GM21619 (cell line): ENCODE results near the gene HINT1.
"Not testable (repeated sequence)": the region's sequence is repeated elsewhere in the genome, so short reads cannot be mapped to it uniquely, and the experiment has no call there.

Experiments
- ATAC-seq: cut with Tn5 transposase; IDR thresholded peaks from one replicate; pipeline ENCODE4 v1.9.1; 2021; ENCODE audit not compliant: unreplicated experiment

The HINT1 gene

GRCh38 chr5:131165119-131165727 lies at the start of gene HINT1:
HINT1 (minus strand) TSS chr5:131165256; CDS start chr5:131165205, 51 bp downstream.
- peak; percentile 83 for ATAC-seq

DNA sequence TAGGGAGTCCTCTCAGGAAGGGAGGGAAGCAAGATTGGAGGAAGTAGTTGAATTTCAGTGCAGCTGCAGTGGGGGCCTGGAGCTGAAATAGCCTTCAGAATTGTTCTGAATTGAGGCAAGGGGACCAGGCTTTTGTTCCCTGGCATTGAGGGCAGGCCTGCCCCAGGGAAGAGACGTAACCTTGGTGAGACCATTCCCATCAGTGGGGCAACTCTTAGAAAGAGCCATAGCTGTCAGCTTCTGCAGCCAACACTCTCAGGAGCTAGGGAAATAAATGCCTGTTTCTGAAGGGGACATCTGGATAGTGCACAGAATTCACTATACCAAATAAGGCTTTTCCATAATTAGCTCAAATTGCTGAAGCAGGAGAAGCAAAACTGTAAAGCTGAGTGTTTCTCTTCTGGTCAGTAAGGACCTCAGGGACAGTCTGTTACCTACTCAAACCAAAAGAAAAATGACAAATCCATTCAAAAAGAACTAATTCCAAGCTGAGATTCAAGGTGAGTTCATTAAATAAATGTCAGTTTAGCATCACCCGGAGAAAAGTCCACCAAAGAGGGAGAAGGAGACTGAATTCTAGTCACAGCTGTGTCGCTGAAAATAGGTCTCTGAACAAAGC lies 49.7 kb upstream of the HINT1 start:
- ATAC-seq, result no peak

DNA sequence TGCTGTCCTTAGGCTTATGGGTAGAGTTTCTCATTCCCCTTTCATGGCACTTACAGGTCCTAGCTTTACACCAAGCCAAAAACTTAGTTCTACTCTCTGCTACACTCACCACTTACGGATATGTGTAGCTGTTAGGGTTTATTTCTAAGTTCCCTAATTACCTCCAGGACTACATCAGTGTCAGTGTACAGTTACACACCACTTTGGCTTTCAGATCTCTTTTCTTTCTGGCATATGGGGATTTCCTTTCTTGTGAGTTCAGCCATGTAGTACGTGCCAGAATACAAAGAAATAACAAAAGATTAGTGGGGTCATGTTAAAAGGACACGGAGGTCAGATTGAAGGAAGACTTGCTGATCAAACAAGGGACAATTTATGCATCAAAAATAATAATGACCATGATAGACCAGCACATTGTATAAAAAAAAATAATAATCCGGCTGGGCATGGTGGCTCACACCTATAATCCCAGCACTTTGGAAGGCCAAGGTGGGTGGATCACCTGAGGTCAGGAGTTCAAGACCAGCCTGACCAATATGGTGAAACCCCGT lies 47.5 kb upstream of the HINT1 start:
- peak; percentile 15 for ATAC-seq

DNA sequence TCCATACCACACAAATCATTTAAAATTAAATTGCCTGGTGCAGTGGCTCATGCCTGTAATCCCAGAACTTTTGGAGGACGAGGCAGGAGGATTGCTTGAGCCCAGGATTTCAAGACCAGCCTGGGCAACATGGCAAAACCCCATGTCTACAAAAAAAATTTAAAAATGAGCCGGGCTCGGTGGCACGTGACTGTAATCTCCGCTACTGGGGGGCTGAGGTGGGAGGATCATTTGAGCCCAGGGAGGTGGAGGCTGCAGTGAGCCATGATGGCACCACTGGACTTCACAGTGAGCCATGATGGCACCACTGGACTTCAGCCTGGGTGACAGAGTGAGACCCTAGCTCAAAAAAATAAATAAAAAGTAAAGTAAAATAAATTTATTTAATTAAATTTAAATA lies 46.6 kb upstream of the HINT1 start:
- ATAC-seq, result no peak

DNA sequence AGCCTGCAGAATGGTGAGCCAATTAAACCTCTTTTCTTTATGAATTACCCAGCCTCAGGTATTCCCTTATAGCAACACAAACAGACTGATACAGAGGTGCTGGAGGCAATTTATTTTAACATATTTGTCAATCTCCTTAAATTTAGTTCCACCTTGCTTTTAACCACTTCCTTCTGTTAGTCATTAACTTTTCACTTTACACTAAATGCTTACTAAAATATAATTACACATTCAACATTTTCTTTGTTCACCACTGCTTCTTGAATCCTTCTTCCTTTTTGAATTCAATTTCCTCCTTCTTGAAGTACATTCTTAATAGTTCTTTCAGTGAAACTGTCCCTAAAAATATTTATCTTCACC lies 45.1 kb upstream of the HINT1 start:
- ATAC-seq, result no peak

- ATAC-seq, result peak; percentile 85
Measured at GRCh38 chr5:131209506-131210150, 44.6 kb upstream of the HINT1 start.

- no peak for ATAC-seq
Measured at GRCh38 chr5:131209175-131209505, 44.1 kb upstream of the HINT1 start.

DNA sequence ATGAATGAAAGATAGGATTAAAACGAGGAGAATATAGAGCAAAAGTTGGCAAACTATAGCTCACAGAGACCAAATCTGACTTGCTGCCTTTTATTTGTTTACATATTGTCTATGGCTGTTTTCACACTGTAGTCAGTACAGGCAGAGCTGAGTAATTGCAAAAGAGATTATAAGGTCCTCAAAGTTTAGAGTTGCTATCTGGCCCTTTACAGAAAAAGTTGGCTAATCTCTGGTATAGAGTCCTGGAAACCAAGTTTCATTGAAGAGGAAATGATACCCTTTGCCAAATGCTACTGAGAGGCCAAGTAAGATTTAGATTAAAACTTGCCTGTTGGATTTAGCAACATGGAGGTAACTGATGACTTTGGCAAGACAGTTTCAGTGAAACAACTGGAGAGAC lies 41.7 kb upstream of the HINT1 start:
- no peak for ATAC-seq

DNA sequence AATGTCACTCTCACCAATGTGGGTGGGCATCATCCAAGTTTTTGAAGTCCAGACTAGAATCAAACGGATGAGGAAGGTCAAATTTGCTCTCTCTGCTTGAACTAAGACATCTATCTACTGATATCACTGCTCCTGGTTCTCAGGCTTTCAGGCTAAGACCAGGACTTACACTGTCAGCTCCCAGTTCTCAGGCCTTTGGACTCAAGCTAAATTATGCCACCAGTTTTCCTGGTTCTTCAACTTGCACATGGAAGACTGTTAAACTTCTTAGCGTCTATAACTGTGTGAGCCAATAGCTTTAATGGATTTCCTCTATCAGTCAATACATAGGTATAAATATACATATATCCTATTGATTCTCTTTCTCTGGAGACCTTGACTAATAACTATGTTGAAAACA lies 41.0 kb upstream of the HINT1 start:
- ATAC-seq, result no peak

DNA sequence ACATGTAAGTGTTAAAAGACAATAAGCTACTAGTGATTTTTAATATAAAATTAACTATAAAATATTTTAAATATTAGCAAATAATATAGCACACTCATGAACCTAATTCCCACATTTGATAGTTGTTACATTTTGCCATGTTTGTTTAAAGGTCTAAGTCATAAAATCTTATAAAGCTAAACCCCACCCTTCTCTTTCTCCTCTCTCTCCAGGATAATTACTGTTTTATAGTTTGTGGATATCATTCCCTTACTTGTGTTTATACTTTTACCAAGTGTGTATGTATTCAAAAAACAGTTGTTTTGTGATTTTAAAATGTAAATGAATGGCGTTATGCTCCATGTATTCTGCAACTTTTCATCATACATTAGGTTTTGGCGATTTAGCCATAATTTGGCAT lies 39.9 kb upstream of the HINT1 start:
- ATAC-seq, result no peak

GRCh38 chr5:131200560-131200959 lies 35.5 kb upstream of the HINT1 start:
- ATAC-seq, result no peak

DNA sequence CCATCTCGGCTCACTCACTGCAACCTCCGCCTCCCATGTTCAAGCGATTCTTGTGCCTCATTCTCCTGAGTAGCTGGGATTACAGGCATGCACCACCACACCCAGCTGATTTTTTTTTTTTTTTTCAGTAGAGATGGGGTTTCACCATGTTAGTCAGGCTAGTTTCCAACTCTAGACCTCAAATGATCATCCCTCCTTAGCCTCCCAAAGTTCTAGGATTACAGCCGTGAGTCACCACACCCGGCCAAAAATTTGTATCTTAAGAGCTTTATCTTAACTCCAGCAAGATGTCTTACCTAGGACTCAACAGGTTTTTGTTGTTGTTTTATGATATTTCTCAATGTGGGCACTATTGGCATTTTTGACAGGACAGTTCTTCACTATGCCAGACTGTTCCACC lies 33.6 kb upstream of the HINT1 start:
- ATAC-seq, result no peak

DNA sequence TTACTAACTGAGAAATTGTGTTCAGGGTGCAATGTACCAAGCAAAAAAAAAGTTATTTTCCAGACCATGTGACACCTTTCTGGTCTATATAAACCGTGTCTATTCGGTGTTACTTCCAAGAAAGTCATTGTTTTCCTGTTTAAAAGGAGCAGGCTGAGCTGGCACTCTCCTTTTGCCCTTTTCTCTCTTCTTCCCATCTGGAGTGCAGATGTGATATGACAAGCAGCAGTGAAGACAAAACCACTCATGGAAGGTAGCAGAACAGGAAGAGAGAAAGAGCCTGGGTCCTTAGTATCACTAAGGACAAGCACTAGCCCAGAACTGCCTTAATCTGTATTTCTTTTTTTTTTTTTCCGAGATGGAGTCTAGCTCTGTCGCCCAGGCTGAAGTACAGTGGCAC lies 31.3 kb upstream of the HINT1 start:
- no peak for ATAC-seq

GRCh38 chr5:131195696-131196095 lies 30.6 kb upstream of the HINT1 start:
- no peak for ATAC-seq

- ATAC-seq, result no peak
Measured at GRCh38 chr5:131194725-131195124, 29.7 kb upstream of the HINT1 start.

DNA sequence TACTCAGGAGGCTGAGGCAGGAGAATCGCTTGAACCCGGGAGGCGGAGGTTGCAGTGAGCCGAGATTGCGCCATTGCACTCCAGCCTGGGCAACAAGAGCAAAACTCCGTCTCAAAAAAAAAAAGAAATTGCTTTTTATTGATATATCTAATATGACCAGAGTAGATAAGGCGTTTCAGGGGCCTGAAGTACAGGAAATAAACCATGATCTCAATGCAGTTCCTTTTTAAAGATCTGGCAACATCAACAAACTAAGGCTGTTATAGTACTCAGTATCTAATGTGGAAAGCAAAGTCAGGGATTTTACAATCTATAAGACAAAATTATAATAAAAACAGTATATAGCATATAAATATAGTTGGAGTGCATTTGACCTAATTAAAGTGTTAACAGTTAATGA lies 28.8 kb upstream of the HINT1 start:
- ATAC-seq, result not testable (repeated sequence)

GRCh38 chr5:131193106-131193505 lies 28.1 kb upstream of the HINT1 start:
- no peak for ATAC-seq

DNA sequence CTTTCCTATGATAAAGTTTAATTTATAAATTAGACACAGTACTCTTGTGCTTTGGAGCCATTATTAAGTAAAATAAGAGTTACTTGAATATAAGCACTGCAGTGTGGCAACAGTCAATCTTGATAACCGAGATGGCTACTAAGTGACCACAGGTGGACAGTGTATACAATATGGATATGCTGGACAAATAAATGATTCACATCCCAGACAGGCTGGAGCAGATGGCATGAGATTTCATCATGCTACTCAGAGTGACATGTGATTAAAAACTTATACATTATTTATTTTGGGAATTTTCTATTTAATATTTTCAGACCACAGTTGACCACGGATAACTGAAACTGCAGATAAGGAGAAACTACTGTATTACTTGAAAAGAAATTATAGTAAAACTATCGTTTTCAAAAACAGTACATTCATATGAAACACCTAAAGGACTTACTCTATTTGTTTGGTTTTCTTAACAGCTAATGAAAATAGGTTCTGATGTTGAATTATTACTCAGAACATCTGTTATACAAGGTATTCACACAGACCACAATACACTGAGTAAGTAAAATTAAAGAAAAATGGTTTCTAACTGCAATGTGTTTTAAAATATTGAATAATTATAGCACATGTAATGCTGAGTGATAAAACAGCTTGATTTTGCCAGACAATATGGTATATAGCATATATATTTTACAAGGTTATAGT lies 21.7 kb upstream of the HINT1 start:
- no peak for ATAC-seq

GRCh38 chr5:131185523-131186104 lies 20.6 kb upstream of the HINT1 start:
- ATAC-seq, result no peak

GRCh38 chr5:131182839-131183238 lies 17.8 kb upstream of the HINT1 start:
- no peak for ATAC-seq

DNA sequence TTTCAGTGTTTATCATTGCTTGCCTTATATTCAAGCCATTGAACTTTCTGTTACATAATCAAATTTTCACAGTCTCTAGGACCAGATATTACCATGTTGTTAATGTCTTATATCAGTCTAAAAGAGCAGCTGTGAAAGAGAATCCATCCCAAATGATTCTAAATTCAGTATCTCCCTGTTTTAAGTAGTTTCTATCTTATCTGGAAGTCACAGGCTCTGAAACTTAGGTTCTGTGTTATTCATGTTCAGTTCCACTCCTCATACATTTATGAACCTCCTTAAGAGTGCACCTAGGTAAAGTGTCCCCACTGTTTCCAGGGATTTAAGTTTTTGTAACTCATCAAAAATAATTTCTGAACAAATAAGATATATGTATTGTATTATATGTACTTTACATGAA lies 15.4 kb upstream of the HINT1 start:
- ATAC-seq, result no peak
